Fibroblast of skin of abdomen (primary cell): ENCODE results near the gene ASPM.

Source experiments
- DNase-seq: peaks from one replicate; pipeline ENCODE4 v3.0.0-alpha.2; 2013

The ASPM gene

DNA sequence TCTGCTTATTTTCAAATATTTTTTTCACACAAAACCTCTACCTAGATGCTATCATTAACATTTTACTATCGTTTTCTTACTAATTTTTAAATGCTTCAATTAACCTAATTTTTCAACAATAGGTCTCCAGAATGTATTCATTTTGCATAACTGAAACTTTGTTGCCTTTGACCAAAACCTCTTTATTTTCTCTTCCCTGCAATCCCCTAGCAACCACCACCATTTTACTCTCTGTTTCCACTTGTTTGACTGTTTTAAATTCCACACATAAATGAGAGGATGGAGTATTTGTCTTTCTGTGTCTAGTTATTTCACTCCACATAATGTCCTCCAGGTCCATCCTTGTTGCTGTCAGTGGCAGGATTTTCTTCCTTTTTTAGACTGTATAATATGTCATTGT is 69.9 kb downstream of the ASPM start:
- no peak for DNase-seq

GRCh38 chr1:197073978-197074377 is 72.5 kb downstream of the ASPM start:
- no peak for DNase-seq

DNA sequence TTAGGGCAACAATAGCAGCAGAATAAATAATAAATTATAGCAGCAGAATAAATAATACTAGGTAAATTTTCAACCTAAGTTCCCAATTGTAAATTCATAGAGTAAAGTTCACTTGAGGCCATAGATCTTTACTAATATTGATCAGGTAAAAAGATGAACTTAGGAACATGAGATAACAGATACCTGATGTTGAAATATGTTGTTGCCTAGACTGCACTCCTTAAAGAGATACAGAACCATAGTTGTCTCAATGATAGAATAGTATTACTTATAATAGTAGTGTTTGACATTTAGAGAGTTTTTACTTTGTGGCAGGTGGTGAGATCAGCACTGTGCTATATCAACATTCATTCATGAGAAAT is 79.0 kb downstream of the ASPM start:
- no peak for DNase-seq

GRCh38 chr1:197066719-197067456 is 79.6 kb downstream of the ASPM start, which contains the start of gene F13B:
Gene F13B, minus strand, starts transcription at chr1:197067260. Its CDS starts 37 bp downstream, at chr1:197067223.
- DNase-seq: no peak

DNA sequence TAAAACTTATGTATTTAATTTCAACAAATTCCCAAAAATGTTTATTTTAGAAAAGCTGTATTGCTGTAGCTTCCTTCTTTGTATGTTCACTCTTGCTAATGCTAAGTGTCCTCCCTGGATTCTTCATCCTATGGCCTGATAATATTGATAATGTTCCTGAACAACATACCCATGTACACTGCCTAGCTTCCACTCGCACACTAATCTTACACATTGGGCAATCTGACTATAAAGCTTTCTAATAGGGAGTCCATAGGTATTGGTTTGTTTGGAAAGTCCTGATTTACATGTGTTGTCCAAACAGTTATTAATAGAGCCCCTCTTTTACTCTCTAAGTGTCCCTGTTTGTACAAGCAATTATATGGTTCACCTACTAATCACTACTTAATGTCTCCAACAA is 80.2 kb downstream of the ASPM start:
- no peak for DNase-seq

DNA sequence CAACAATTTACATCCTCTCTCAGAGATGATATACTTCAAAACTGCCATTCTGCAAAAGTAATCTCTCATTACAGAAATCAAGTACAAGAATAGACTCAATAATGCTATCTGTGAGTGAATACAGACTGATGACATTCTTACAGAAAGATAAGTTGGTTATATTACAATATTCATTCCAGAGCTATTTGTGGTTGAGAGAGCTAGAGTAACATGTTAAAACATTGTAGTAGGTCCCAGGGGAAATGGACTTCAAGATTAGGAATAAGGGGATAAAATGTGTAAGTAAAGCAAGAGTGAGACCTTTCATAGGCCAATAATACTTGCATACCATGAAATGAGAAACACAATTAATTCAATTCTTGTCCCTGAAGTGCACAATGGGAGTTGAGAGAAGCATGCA is 80.9 kb downstream of the ASPM start:
- DNase-seq: peak; percentile 71

DNA sequence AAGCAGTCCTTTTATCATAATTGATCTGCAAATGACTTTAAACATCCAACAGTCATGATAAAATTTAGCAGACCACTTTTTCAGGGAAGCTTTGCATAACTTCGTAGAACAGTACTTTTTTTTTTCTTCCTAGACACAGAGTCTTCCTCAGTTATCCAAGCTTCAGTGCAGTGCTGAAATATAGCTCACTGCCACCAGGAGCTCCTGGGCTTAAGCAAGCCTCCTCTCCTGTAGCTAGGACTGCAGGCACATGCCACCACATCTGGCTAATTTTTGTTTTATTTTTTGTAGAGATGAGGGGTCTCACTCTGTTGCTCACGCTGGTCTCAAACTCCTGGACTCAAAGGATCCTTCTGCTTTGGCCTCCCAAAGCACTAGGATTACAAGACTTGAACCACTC is 83.3 kb downstream of the ASPM start:
- DNase-seq: no peak

GRCh38 chr1:197062692-197063091 is 83.8 kb downstream of the ASPM start:
- no peak for DNase-seq

DNA sequence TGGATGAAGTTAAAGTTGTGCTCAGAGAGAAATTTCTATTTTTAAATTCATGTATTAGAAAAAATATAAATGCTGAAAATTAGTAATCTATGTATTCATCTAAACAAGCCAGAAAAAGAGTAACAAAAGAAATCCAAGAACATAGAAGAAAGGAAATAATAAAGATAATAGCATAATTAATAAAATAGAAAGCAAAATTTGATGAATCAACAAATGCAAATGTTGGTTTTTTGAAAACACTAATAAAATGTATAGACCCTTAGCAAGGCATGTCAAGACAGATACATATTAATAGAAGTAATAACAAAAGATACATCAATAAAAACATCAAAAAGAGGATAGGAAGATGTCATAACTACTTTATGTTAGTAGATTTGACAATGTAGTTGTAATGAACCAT is 97.4 kb downstream of the ASPM start:
- no peak for DNase-seq

DNA sequence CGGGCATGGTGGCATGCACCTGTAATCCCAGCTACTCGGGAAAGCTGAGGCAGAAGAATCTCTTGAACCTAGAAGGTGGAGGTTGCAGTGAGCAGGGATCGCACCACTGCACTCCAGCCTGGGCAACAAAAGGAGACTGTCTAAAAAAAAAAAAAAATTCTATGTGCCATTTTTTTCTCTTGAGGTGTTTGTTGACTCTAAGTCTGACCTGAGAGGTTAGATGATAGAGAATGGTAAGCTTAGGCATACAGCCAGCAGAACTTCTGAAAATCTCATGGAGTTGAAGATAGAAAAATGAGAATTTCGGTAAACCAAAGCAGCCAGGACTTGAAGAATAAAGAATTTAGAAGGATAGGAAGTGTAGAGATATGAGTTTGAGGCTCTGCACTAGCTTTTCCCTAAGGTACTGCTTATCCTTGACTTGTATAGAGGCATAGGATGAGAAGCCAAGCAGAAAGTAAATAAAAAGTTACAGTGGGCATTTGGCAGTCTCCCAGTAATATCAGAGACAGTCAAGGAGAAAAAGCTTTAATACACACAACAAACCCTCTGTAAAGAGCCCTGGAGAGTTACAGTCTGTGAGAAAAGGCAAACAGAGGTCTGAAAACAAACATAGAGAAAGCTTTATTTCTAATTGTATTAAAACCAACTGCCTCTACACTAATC is 103.7 kb downstream of the ASPM start:
- no peak for DNase-seq

DNA sequence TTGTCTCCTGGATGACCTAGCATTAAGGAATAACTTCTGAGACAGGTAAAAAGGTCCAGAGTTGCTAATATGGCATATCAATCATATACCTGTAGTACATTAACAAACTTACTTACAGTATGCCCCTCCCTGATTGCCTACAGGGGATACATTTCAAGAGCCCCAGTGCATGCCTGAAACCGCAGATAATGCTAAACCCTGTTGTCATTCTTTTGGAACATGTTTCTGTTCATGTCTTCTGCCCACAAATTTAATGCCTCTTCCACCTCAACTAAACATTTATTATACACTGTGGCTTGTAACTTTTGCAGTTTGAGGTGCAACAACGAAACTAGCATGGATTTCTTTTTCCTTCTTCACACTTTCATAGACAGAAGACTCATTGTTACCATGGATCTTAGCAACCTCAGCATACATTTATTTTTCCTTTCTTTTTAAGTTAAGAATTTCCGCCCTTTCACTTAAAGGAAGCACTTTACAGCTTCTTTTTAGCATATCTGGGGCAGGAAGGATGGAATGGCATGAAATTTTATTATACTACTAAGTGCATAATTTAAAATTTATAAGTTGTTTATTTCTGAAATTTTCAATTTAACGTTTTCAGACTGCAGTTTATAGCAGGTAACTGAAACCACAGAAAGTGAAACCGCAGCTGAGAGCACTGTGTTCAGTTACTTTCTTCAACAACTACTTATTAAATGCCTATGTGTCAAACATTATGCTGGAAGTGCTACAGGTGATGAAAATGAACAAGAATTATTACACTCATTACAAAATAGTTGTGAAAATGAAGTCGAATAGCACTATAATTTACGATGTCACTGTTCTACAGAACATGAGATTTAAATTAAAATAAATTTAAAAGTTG is 104.7 kb downstream of the ASPM start:
- no peak for DNase-seq

- DNase-seq: no peak
Observed at GRCh38 chr1:197036861-197037260, 109.6 kb downstream of the ASPM start.

- DNase-seq: peak; percentile 80
Observed at GRCh38 chr1:197034631-197035339, 111.7 kb downstream of the ASPM start.
